Measurements from ENCODE around the gene DIS3.

GRCh38 chr13:72781451-72782439 is at the start of gene DIS3, which contains the start of gene PIBF1:
- TF ChIP-seq SMAD1 (IDR thresholded peaks at IDR 0.05; ENCODE audit: low read depth, partially characterized antibody) (peak; percentile 56), USF1 (IDR thresholded peaks at IDR 0.05; ENCODE audit: borderline replicate concordance, extremely low read length, insufficient read depth, low read depth, low read length) (no peak)
